HL-60 (cell line): ENCODE data around the gene KRT4.

Source experiments
- DNase-seq, 2 experiments: peaks; one replicate each; pipeline ENCODE4 v3.0.0-alpha.2; 2010 to 2020; ENCODE audit warnings: low read depth in 1 of 2, low spot score in 1 of 2
- H3K27ac ChIP-seq: fragments of 250-450 bp; sonication (Bioruptor Pico); replicated peaks from 2 replicates; pipeline ENCODE4 v1.5.1; 2020; ENCODE audit warnings: mild to moderate bottlenecking, moderate library complexity
- H3K27me3 ChIP-seq: fragments of 250-450 bp; sonication (Bioruptor Pico); 2 replicates; pipeline ENCODE4 v1.5.1; 2021; ENCODE audit warnings: mild to moderate bottlenecking, moderate library complexity; ENCODE audit not compliant: insufficient read depth, poor library complexity, severe bottlenecking
- H3K4me3 ChIP-seq: replicated peaks from 2 replicates; pipeline ENCODE4 v1.5.1; 2011; ENCODE audit warnings: mild to moderate bottlenecking, control low read depth, low read length; ENCODE audit not compliant: insufficient read depth
- GABPA ChIP-seq: IDR thresholded peaks from 2 replicates; pipeline ENCODE4 v1.6.1; 2012; ENCODE audit warnings: low read depth
- POLR2AphosphoS5 ChIP-seq: IDR thresholded peaks from 2 replicates; pipeline ENCODE4 v1.6.1; 2012; ENCODE audit warnings: low read depth
- SPI1 ChIP-seq: IDR thresholded peaks from 2 replicates; pipeline ENCODE4 v1.6.1; 2012; ENCODE audit warnings: low read depth, mild to moderate bottlenecking, borderline replicate concordance
- TF ChIP-seq, protein P1 (sequence below): IDR thresholded peaks from 2 replicates; pipeline ENCODE4 v1.6.1; 2012; ENCODE audit warnings: low read depth; ENCODE audit not compliant: insufficient replicate concordance
- TF ChIP-seq, protein P2 (sequence below): IDR thresholded peaks from one replicate; pipeline ENCODE4 v1.5.1; 2011; ENCODE audit warnings: low read length, control low read depth, inconsistent platforms; ENCODE audit not compliant: insufficient read depth

The KRT4 gene

DNA sequence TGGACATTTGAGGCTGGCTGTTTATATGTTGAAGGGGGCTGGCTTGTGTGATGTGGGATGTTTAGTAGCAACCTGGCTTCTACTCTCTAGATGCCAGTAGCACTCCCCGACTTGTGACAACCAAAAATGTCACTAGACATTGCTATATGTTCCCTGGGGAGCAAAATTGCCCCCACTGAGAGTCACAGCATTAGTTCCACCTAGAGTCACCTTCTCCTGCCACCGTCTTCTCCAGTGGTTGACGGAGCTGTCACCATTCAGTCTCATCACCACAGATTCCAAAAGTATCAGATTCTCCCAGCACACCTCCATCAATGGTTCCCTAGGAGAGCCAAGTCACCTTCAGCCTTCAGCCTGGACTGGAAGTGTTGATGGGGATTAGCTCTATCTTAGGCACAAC, 29.0 kb downstream of the KRT4 start:
- no peak for DNase-seq
- no peak overlapping the region for H3K27ac ChIP-seq
- no peak for TF ChIP-seq POLR2AphosphoS5
- TF ChIP-seq, protein P1, sequence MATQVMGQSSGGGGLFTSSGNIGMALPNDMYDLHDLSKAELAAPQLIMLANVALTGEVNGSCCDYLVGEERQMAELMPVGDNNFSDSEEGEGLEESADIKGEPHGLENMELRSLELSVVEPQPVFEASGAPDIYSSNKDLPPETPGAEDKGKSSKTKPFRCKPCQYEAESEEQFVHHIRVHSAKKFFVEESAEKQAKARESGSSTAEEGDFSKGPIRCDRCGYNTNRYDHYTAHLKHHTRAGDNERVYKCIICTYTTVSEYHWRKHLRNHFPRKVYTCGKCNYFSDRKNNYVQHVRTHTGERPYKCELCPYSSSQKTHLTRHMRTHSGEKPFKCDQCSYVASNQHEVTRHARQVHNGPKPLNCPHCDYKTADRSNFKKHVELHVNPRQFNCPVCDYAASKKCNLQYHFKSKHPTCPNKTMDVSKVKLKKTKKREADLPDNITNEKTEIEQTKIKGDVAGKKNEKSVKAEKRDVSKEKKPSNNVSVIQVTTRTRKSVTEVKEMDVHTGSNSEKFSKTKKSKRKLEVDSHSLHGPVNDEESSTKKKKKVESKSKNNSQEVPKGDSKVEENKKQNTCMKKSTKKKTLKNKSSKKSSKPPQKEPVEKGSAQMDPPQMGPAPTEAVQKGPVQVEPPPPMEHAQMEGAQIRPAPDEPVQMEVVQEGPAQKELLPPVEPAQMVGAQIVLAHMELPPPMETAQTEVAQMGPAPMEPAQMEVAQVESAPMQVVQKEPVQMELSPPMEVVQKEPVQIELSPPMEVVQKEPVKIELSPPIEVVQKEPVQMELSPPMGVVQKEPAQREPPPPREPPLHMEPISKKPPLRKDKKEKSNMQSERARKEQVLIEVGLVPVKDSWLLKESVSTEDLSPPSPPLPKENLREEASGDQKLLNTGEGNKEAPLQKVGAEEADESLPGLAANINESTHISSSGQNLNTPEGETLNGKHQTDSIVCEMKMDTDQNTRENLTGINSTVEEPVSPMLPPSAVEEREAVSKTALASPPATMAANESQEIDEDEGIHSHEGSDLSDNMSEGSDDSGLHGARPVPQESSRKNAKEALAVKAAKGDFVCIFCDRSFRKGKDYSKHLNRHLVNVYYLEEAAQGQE, result no peak
- no peak for TF ChIP-seq GABPA
- TF ChIP-seq SPI1, result no peak
- TF ChIP-seq, protein P2, sequence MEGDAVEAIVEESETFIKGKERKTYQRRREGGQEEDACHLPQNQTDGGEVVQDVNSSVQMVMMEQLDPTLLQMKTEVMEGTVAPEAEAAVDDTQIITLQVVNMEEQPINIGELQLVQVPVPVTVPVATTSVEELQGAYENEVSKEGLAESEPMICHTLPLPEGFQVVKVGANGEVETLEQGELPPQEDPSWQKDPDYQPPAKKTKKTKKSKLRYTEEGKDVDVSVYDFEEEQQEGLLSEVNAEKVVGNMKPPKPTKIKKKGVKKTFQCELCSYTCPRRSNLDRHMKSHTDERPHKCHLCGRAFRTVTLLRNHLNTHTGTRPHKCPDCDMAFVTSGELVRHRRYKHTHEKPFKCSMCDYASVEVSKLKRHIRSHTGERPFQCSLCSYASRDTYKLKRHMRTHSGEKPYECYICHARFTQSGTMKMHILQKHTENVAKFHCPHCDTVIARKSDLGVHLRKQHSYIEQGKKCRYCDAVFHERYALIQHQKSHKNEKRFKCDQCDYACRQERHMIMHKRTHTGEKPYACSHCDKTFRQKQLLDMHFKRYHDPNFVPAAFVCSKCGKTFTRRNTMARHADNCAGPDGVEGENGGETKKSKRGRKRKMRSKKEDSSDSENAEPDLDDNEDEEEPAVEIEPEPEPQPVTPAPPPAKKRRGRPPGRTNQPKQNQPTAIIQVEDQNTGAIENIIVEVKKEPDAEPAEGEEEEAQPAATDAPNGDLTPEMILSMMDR, result no peak
- no peak overlapping the region for H3K4me3 ChIP-seq
- H3K27me3 ChIP-seq, result peaks cover 13% of the 10 kb centered on the region

DNA sequence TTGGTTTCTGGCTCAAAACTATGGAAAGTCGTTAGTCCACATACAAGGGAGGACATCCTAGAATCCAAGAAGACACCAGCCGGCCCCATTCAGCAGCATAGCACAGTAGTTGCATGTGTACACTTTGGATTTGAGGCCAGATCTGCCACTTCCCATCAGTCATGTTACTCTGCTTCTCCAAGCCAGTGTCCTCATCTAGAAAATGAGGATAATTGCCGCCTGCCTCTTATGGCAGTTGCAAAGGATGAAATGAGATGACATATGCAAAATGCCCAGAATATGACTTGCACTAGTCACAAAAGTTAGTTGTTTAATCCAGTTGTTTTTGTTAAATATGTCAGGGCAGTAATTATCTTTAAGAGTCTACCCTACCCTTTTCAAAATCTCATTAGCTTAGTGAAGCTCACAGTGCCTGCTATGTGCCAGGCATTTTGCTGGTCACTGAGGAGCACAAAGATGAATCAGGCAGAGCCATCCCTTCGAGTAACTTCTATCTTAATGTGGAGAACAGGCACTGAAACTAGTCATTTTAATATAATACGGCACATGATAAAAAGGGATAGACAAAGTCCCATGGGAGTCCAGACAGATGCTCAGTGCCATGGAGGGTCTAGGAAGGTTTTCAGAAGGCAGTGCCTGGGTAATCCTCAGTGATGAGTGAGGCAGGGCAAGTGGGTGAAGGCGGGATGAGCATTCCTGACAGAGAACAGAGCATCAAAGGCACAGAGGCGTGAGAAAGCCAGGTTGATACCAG, 30.2 kb downstream of the KRT4 start:
- Histone ChIP-seq H3K4me3 (no peak overlapping the region), H3K27me3 (peaks cover 9% of the 10 kb centered on the region), H3K27ac (no peak overlapping the region)
- TF ChIP-seq SPI1 (no peak), POLR2AphosphoS5 (no peak), GABPA (no peak)
- TF ChIP-seq, protein P2, result no peak
- TF ChIP-seq, protein P1, result no peak
- DNase-seq, result no peak

DNA sequence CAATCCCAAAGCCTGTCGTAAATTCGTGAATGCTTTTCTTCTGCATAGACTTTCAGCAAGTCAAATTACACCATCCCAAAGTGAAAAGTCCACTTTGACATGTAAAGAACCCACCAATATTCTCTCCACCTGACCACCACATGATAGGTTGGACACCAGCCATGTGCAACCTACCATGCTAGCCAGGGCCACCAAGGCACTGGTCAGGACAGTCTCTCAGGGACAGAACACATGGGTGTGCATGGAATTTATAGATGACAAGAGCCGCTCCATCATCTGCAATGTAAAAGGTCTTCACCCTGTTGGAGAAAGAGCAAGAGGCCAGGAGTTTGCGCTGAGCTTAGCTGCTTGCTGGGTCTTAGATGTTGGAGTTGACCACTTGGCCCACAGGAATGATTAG, 31.4 kb downstream of the KRT4 start:
- H3K4me3 ChIP-seq, result no peak overlapping the region
- TF ChIP-seq, protein P1, result no peak
- TF ChIP-seq GABPA (no peak), POLR2AphosphoS5 (no peak), SPI1 (no peak)
- TF ChIP-seq, protein P2, result no peak
- no peak for DNase-seq
- no peak overlapping the region for H3K27ac ChIP-seq
- H3K27me3 ChIP-seq, result peaks cover 7% of the 10 kb centered on the region
